Measurements from ENCODE around the gene NPEPL1.

DNA sequence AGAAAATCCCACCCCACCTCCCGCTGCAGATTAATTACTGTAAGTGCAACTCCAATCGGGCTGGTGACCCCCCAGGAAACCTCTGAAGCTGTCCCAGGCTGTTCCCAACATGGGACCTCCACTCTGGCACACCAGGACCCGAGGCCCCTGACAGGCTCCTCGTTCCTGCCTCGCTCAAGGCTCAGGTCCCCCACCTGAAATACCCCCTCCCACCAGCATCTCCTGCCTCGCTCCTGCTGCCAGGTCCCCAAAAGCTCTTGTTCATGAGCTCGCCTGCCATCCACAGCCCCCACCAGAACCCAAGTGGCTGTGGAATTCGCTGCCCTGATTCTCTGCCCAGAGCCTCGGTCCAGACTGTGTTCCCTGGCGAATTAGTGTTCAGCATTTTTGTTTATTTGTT lies 26.1 kb downstream of the NPEPL1 start:
- TF ChIP-seq, protein P1, sequence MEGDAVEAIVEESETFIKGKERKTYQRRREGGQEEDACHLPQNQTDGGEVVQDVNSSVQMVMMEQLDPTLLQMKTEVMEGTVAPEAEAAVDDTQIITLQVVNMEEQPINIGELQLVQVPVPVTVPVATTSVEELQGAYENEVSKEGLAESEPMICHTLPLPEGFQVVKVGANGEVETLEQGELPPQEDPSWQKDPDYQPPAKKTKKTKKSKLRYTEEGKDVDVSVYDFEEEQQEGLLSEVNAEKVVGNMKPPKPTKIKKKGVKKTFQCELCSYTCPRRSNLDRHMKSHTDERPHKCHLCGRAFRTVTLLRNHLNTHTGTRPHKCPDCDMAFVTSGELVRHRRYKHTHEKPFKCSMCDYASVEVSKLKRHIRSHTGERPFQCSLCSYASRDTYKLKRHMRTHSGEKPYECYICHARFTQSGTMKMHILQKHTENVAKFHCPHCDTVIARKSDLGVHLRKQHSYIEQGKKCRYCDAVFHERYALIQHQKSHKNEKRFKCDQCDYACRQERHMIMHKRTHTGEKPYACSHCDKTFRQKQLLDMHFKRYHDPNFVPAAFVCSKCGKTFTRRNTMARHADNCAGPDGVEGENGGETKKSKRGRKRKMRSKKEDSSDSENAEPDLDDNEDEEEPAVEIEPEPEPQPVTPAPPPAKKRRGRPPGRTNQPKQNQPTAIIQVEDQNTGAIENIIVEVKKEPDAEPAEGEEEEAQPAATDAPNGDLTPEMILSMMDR (IDR thresholded peaks at IDR 0.05) = no peak
- TF ChIP-seq POLR2A (IDR thresholded peaks at IDR 0.05) (no peak), EP300 (IDR thresholded peaks at IDR 0.05) (no peak)
